IMR-90 (cell line): Measurements from ENCODE around the gene TMEM212. TPM values are rescaled to one million over a fixed set of nuclear protein-coding genes. Genes with fewer than 3 reads are reported as not detected.

ENCODE experiments used
- ATAC-seq: fragments of 200-7000 bp; cut with Tn5 transposase; 2 replicates; pipeline ENCODE4 v1.9.1; 2020; ENCODE audit warnings: low read depth, mild to moderate bottlenecking, moderate library complexity
- BruUV-seq: library from RNA; stranded (reverse); fragments of 400-500 nt; replicated peaks from 2 replicates; lab custom pipeline; 2021; lab: Mats Ljungman, UMichigan
- CTCF ChIA-PET: fragments of 300-600 bp; formaldehyde crosslinking; extraction: SDS; loops from one replicate; lab custom pipeline; 2021; ENCODE audit warnings: antibody characterized with exemption; lab: Yijun Ruan, JAX
- POLR2A ChIA-PET: fragments of 300-600 bp; sonication (Branson Sonifier 250); formaldehyde crosslinking; loops from one replicate; lab custom pipeline; 2022; ENCODE audit warnings: antibody characterized with exemption; ENCODE audit not compliant: unreplicated experiment; lab: Charles Lee
- DNase-seq: peaks from one replicate; pipeline ENCODE4 v3.0.0; 2013
- H2AFZ ChIP-seq: replicated peaks from 2 replicates; pipeline ENCODE3; 2013; ENCODE audit warnings: low read length, mild to moderate bottlenecking; ENCODE audit not compliant: poor library complexity
- H2AK5ac ChIP-seq: 2 replicates; pipeline ENCODE4 v1.6.1; 2013; ENCODE audit warnings: low read depth, low read length, inconsistent platforms
- H2AK9ac ChIP-seq: replicated peaks from 2 replicates; pipeline ENCODE3; 2013; ENCODE audit warnings: mild to moderate bottlenecking, low read depth, low read length, moderate library complexity; ENCODE audit not compliant: poor library complexity
- H2BK120ac ChIP-seq: 2 replicates; pipeline ENCODE4 v1.6.1; 2013; ENCODE audit warnings: low read depth, low read length, inconsistent platforms
- H2BK15ac ChIP-seq: 3 replicates; pipeline ENCODE4 v1.6.1; 2013; ENCODE audit warnings: low read depth, low read length, inconsistent platforms
- H2BK20ac ChIP-seq: 2 replicates; pipeline ENCODE4 v1.6.1; 2013; ENCODE audit warnings: low read depth, mild to moderate bottlenecking, inconsistent platforms, low read length, moderate library complexity
- H2BK5ac ChIP-seq: 2 replicates; pipeline ENCODE4 v1.6.1; 2013; ENCODE audit warnings: mild to moderate bottlenecking, low read depth, low read length, inconsistent platforms; ENCODE audit not compliant: poor library complexity, severe bottlenecking
- H3K14ac ChIP-seq: replicated peaks from 2 replicates; pipeline ENCODE4 v1.6.1; 2013; ENCODE audit warnings: low read depth, low read length, inconsistent platforms
- H3K18ac ChIP-seq: 2 replicates; pipeline ENCODE4 v1.6.1; 2013; ENCODE audit warnings: low read depth, low read length, control low read depth
- H3K23ac ChIP-seq: 2 replicates; pipeline ENCODE4 v1.6.1; 2013; ENCODE audit warnings: low read depth, low read length, inconsistent platforms
- H3K27ac ChIP-seq: 2 replicates; pipeline ENCODE4 v1.5.1; 2013; ENCODE audit warnings: mild to moderate bottlenecking, control low read depth, low read length; ENCODE audit not compliant: insufficient read depth
- H3K27me3 ChIP-seq: 2 replicates; pipeline ENCODE4 v1.6.1; 2013; ENCODE audit warnings: low read length; ENCODE audit not compliant: control insufficient read depth, insufficient read depth
- H3K36me3 ChIP-seq: 2 replicates; pipeline ENCODE4 v1.6.1; 2013; ENCODE audit warnings: low read length, mixed read lengths; ENCODE audit not compliant: control insufficient read depth, insufficient read depth
- H3K4ac ChIP-seq: 2 replicates; pipeline ENCODE4 v1.6.1; 2013; ENCODE audit warnings: low read depth, low read length, inconsistent platforms
- H3K4me1 ChIP-seq: 2 replicates; pipeline ENCODE4 v1.6.1; 2013; ENCODE audit warnings: low read length, mixed read lengths; ENCODE audit not compliant: control insufficient read depth, insufficient read depth
- H3K4me2 ChIP-seq: 2 replicates; pipeline ENCODE4 v1.6.1; 2013; ENCODE audit warnings: low read depth, mild to moderate bottlenecking, control low read depth, low read length, moderate library complexity
- H3K4me3 ChIP-seq: 2 replicates; pipeline ENCODE4 v1.5.1; 2013; ENCODE audit warnings: low read depth, mild to moderate bottlenecking, control low read depth, low read length, moderate library complexity; ENCODE audit not compliant: insufficient read depth
- H3K56ac ChIP-seq: 2 replicates; pipeline ENCODE4 v1.6.1; 2013; ENCODE audit warnings: low read length, inconsistent platforms; ENCODE audit not compliant: insufficient read depth; ENCODE audit errors: extremely low read depth
- H3K79me1 ChIP-seq, 2 experiments: 2 replicates each; pipeline ENCODE4 v1.6.1; 2013; ENCODE audit warnings: low read length in 2 of 2, inconsistent platforms in 1 of 2, low read depth in 1 of 2
- H3K9ac ChIP-seq: 2 replicates; pipeline ENCODE4 v1.6.1; 2013; ENCODE audit warnings: low read depth, low read length, control low read depth
- H3K9me1 ChIP-seq: 2 replicates; pipeline ENCODE4 v1.6.1; 2013; ENCODE audit warnings: low read length, inconsistent platforms; ENCODE audit not compliant: insufficient read depth
- H3K9me3 ChIP-seq: 2 replicates; pipeline ENCODE4 v1.6.1; 2013; ENCODE audit warnings: low read length; ENCODE audit not compliant: control insufficient read depth, insufficient read depth
- H4K20me1 ChIP-seq: 2 replicates; pipeline ENCODE4 v1.6.1; 2013; ENCODE audit warnings: low read length, inconsistent platforms; ENCODE audit not compliant: insufficient read depth
- H4K5ac ChIP-seq: 2 replicates; pipeline ENCODE4 v1.6.1; 2013; ENCODE audit warnings: mild to moderate bottlenecking, low read depth, low read length, control low read depth
- H4K8ac ChIP-seq, 2 experiments: 2 replicates each; pipeline ENCODE4 v1.6.1; 2013; ENCODE audit warnings: low read depth in 2 of 2, low read length in 2 of 2, control low read depth in 1 of 2, inconsistent platforms in 1 of 2
- H4K91ac ChIP-seq: 2 replicates; pipeline ENCODE4 v1.6.1; 2013; ENCODE audit warnings: low read depth, low read length, inconsistent platforms; ENCODE audit not compliant: insufficient read depth
- CEBPB ChIP-seq: IDR thresholded peaks from 2 replicates; pipeline ENCODE4 v1.6.1; 2012; ENCODE audit warnings: low read depth, low read length, improper control_type of control experiment
- FOS ChIP-seq: fragments of 150-350 bp; IDR thresholded peaks from 2 replicates; pipeline ENCODE4 v1.6.1; 2016; ENCODE audit warnings: low read depth, low read length
- MAFK ChIP-seq: IDR thresholded peaks from 2 replicates; pipeline ENCODE4 v1.6.1; 2012; ENCODE audit warnings: low read depth, low read length, improper control_type of control experiment
- MXI1 ChIP-seq: IDR thresholded peaks from 2 replicates; pipeline ENCODE4 v1.6.1; 2012; ENCODE audit warnings: low read depth, mild to moderate bottlenecking, low read length, moderate library complexity, borderline replicate concordance
- NFE2L2 ChIP-seq: fragments of 150-350 bp; IDR thresholded peaks from 2 replicates; pipeline ENCODE4 v1.6.1; 2016; ENCODE audit warnings: low read depth, mild to moderate bottlenecking, low read length
- POLR2A ChIP-seq: IDR thresholded peaks from 2 replicates; pipeline ENCODE4 v1.6.1; 2012; ENCODE audit warnings: mild to moderate bottlenecking, low read depth, low read length
- RAD21 ChIP-seq: IDR thresholded peaks from 2 replicates; pipeline ENCODE4 v1.6.1; 2012; ENCODE audit warnings: low read length, improper control_type of control experiment
- RCOR1 ChIP-seq: IDR thresholded peaks from 2 replicates; pipeline ENCODE4 v1.6.1; 2012; ENCODE audit warnings: mild to moderate bottlenecking, low read length, improper control_type of control experiment; ENCODE audit not compliant: insufficient replicate concordance
- SMC3 ChIP-seq: fragments of 150-350 bp; IDR thresholded peaks from 2 replicates; pipeline ENCODE4 v1.6.1; 2016; ENCODE audit warnings: low read depth, mild to moderate bottlenecking, antibody characterized with exemption, low read length, moderate library complexity
- WGBS, 2 experiments: methylation state at CpG; one replicate each; pipeline versions ENCODE4 v1.1.5 to v1.1.7; 2013; ENCODE audit warnings: missing lambda C conversion rate in 2 of 2; ENCODE audit not compliant: insufficient read length in 1 of 2; ENCODE audit errors: extremely low coverage in 2 of 2; 5-methylcytosine and 5-hydroxymethylcytosine counted together
- dilution Hi-C: fragments of 300-500 bp; cut with HindIII; formaldehyde crosslinking; loops from one replicate; pipeline ENCODE4 v1.14.3; 2018; ENCODE audit warnings: low sequenced_read_pairs; ENCODE audit not compliant: unreplicated experiment
- in situ Hi-C: fragments of 300-500 bp; cut with MboI; formaldehyde crosslinking; loops from 3 replicates; pipeline ENCODE4 v1.14.3; 2019; ENCODE audit warnings: low sequenced_read_pairs, inconsistent platforms, mixed read lengths
- intact Hi-C: fragments of 100-400 bp; cut with micrococcal nuclease; formaldehyde crosslinking; loops from 2 replicates; pipeline ENCODE4 v1.10.0; 2022
- polyA plus RNA-seq, 3 experiments: library from polyadenylated mRNA; depleted of rRNA; stranded (reverse); fragments of >200 nt; gene quantifications; 2 replicates each; pipeline ENCODE4 v1.2.3, GENCODE V29; 2012; ENCODE audit warnings: low replicate concordance in 1 of 3
- total RNA-seq: library from RNA; depleted of rRNA; stranded (reverse); fragments of >200 nt; gene quantifications from 2 replicates; pipeline ENCODE4 v1.2.3, GENCODE V29; 2012
- TF ChIP-seq, protein P1 (sequence below): fragments of 150-350 bp; IDR thresholded peaks from 2 replicates; pipeline ENCODE4 v1.6.1; 2016; ENCODE audit warnings: low read depth, mild to moderate bottlenecking, low read length, moderate library complexity, borderline replicate concordance

Gene TMEM212
- total and polyA plus RNA-seq, 2 of the 4 experiments (the other 2 are of a cell fraction) = not detected

DNA sequence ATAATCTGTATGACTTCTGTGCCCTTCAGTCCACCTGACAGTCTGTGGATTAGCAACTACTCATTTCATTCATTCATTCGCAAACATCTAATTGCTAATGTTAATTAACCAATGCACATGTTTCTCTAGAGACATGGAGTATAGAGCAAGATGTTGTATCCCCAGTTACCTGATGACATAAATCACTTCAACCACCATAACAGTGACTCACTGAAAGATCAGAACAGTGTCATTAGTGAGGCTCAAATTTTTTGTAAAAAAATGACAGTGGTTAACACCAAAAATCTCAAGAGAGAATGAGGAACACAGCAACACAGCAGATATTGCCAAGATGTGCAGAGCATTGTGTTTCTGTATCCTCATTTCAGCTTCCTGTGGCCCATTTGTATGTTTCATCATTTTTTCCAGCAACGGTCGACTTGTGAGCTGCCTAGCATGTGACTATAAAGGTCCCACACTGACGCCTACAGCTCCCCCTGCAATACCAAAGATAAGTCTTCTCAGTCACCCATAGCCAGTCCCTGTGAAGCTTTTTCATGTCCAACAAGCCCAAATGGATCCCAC is 29.2 kb upstream of the TMEM212 start:
- H4K8ac ChIP-seq = 0 out of 4 replicates have a peak overlapping the region, but pooled peaks of 1 of the 2 experiments have one; percentile 5
- H3K27me3 ChIP-seq = no peaks in the 10 kb centered on the region
- 57% methylated on average over 3 of the region's 4 CpGs; no CpG with 5 or more reads in 1 of the 2 experiments for WGBS, 2 experiments
- peaks cover 5% of the 10 kb centered on the region for H3K4me1 ChIP-seq
- no peak overlapping the region; the same call in 1 of the 2 replicates for H3K18ac ChIP-seq
- DNase-seq = no peak
- no peak overlapping the region for H4K91ac ChIP-seq
- H2BK20ac ChIP-seq = peak overlapping the region; percentile 57; the same call in 1 of the 2 replicates
- no peaks in the 10 kb centered on the region for H3K36me3 ChIP-seq
- intact Hi-C loops (no loop called here), in situ Hi-C loops (no loop called here), dilution Hi-C loops (no loop called here)
- peaks cover 0 to 5% of the 10 kb centered on the region in 2 experiments; a peak in 1 of 4 replicates for H3K79me1 ChIP-seq
- no peaks in the 10 kb centered on the region for H3K9me3 ChIP-seq
- H3K9ac ChIP-seq = no peak overlapping the region
- H3K4me2 ChIP-seq = no peak overlapping the region
- ChIA-PET CTCF (no interaction called here), POLR2A (no interaction called here)
- no peak overlapping the region for H2BK5ac ChIP-seq
- H3K4me3 ChIP-seq = no peak overlapping the region
- TF ChIP-seq, protein P1, sequence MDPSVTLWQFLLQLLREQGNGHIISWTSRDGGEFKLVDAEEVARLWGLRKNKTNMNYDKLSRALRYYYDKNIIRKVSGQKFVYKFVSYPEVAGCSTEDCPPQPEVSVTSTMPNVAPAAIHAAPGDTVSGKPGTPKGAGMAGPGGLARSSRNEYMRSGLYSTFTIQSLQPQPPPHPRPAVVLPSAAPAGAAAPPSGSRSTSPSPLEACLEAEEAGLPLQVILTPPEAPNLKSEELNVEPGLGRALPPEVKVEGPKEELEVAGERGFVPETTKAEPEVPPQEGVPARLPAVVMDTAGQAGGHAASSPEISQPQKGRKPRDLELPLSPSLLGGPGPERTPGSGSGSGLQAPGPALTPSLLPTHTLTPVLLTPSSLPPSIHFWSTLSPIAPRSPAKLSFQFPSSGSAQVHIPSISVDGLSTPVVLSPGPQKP = no peak
- no peak for TF ChIP-seq SMC3
- no peak for TF ChIP-seq RCOR1
- TF ChIP-seq CEBPB = no peak
- TF ChIP-seq NFE2L2 = no peak
- TF ChIP-seq POLR2A = no peak
- no peak for TF ChIP-seq MXI1
- TF ChIP-seq RAD21 = no peak
- no peak for TF ChIP-seq MAFK
- no peak for TF ChIP-seq FOS
- H3K9me1 ChIP-seq = no peaks in the 10 kb centered on the region
- H3K14ac ChIP-seq = no peak overlapping the region
- no peak overlapping the region for H2AK9ac ChIP-seq
- no peak overlapping the region for H3K23ac ChIP-seq
- no peak for ATAC-seq
- H2AFZ ChIP-seq = no peak overlapping the region
- peak overlapping the region; percentile 73; the same call in 1 of the 3 replicates for H2BK15ac ChIP-seq
- H3K56ac ChIP-seq = no peak overlapping the region
- H4K5ac ChIP-seq = no peak overlapping the region
- BruUV-seq = no TSS peak
- H3K4ac ChIP-seq = peak overlapping the region; percentile 18; the same call in 1 of the 2 replicates
- H4K20me1 ChIP-seq = no peaks in the 10 kb centered on the region
- peak overlapping the region; percentile 47; the same call in 1 of the 2 replicates for H2BK120ac ChIP-seq
- H2AK5ac ChIP-seq = peak overlapping the region; percentile 25; the same call in 1 of the 2 replicates
- no peak overlapping the region for H3K27ac ChIP-seq
